HG03175 (cell line): ENCODE measurements around the gene TMEM270.

Experiments
- ATAC-seq: cut with Tn5 transposase; IDR thresholded peaks from one replicate; pipeline ENCODE4 v1.9.1; 2021; ENCODE audit warnings: mild to moderate bottlenecking, moderate library complexity; ENCODE audit not compliant: unreplicated experiment

The TMEM270 gene

DNA sequence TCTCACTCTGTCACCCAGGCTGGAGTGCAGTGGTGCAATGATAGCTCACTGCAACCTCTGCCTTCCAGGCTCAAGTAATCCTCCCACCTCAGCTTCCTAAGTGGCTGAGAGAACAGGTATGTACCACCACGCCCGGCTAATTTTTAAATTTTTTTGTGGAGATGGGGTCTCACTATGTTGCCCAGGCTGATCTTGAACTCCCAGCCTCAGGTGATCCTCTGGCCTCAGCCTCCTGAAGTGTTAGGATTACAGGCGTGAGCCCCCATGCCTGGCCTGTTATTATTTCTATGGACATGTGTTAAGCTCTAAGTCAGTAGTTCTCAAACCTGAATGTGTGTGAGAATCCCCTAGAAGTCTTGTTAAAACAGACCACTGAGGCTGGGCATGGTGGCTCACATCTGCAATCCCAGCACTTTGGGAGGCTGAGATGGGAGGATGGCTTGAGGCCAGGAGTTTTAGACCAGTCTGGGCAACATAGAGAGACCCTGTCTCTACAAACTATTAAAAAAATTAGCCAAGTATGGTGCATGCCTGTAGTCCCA is 24.5 kb downstream of the TMEM270 start:
- no peak for ATAC-seq

DNA sequence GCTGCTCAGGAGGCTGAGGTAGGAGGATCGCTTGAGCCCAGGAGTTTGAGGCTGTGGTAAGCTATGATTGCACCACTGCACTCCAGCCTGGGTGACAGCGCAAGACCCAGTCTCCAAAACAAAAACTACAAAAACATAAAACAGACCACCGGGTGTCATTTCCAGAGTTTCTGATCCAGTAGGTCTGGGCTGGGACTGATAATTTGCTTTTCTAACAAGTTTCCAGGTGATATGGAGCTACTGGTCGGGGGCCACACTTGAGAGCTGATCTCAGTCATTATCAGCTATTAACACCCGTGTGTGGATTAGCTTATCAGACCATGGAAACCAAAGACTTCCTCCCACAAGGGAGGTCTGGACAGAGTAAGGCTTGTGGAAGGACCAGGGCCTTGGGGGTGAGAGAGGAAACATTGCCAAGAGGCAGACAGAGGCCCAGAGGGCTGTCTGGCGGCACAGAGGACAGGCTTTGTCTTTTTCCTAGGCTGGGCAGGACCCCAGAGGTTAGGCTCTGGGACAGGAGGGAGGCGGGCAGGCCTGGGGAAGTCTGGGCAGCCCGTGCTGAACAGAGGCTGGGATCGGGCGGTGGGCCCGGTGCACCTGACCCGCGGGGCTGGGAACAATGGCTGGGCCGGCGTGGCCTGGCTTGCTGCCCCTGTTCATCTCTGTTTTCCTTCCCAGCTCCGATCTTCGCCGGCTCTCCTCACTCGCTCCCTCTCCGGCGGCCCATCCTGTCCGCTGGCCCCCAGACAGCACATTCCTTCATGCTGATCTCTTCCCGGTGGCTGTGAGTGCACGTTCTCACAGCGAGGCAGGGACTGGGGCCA is 25.2 kb downstream of the TMEM270 start:
- ATAC-seq = no peak

DNA sequence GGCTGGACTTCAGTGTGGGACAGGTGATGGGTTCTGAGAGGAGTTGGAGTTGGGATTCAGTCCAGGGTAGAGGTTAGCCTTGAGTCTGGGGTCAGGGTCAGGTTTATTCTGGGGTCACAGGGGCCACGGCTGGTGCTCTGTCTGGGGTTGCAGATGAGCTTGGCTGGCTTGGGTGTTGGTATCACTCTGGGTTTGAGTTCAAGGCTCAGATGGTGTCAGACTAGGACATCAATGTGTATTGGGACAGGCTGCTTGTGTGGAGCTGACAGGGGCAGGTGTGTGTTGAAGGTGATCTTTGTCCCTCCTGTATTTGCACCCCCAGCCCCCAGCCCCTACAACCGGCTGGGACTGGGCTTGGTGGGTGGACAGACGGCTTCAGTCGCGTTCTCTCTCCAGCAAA is 26.8 kb downstream of the TMEM270 start:
- no peak for ATAC-seq

DNA sequence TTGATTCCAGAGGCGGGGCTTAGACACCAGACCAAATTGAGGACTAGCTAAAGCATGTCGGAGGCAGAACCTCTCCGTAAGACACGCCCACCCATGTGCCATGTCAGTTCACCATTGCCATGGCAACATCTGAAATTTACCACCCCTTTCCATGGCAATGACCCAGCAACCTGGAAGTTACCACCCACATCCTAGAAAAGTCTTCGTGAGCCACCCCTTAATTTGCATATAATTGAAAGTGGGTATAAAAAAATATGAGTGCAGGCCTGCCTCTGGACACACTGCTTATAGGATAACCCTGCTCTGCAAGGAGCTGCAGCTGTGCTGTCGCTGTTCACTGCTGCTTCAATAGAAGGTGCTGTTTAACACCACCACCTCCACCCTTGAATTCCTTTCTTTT is 28.0 kb downstream of the TMEM270 start:
- no peak for ATAC-seq

- no peak for ATAC-seq
Measured at GRCh38 chr7:73890555-73891147, 29.7 kb downstream of the TMEM270 start.

DNA sequence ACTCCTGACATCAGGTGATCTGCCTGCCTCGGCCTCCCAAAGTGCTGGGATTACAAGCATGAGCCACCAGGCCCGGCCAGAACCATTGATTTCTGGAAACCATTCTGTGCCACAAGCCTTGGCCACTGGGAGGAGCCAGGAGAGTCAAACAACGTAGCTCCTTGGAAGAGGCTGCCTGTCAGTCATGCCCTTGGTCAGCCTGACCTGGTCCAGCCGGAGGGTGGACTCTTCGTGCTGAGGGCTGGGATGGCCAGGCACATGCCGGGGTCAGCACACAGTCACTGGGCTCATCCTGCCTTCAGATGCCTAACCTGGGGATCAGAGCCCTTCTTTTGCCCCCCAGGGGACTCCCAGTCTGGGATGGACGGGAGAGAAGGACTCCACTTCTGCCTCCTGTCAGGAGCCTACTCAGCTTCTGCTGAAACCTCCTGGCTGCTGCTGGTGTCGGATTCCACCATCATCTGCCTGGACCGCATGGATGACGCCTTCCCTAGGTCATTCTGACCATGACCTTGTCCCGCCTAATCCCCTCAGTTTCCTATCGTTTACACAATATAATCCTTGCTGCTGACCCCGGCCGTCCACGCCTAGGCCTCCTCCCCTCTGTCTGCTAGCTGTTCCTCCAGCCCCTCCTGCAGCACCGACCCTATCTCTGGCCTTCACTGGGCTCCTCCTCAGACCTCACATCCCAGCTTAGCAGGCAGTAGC is 30.4 kb downstream of the TMEM270 start:
- no peak for ATAC-seq

DNA sequence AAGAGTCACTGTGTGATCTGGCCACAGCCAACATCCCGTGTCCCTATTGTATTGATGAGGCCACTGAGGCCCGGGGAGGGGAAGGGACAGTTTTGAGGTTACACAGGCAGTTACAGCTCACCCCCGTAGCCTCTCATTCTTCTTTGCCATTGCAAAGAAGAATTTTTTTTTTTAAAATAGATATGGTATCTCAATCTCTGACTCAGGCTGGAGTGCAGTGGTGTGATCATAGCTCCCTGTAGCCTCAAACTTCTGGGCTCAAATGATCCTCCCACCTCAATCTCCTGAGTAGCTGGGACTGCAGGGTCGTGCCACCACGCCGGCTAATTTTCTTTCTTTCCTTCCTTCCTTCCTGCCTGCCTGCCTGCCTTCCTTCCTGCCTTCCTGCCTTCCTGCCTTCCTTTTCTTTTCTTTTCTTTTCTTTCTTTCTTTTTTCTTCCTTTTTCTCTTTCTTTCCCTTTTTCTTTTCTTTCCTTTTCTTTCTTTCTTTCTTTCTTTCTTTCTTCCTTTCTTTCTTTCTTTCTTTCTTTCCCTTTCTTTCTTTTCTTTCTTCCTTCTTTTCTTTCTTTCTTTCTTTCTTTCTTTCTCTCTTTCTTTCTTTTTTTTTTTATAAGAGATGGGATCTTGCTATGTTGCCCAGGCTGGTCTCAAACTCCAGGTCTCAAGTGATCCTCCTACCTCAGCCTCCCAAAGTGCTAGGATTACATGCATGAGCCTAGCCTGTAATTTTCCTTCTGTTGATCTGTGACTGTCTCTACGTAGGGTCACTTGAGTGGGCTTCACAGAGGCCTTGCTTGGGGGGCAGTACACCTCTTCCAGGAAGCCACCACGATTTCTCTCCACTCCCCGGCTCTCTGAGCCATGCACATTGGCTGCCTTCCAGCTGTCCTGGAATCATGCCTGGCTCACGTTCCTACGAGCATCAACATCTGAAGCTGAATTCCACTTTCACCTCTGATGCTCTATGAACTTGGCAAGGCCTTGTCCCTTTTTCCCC is 31.3 kb downstream of the TMEM270 start:
- ATAC-seq = no peak

GRCh38 chr7:73893342-73894101 is 32.6 kb downstream of the TMEM270 start:
- ATAC-seq = no peak

GRCh38 chr7:73894166-73894565 is 33.2 kb downstream of the TMEM270 start:
- ATAC-seq = no peak

DNA sequence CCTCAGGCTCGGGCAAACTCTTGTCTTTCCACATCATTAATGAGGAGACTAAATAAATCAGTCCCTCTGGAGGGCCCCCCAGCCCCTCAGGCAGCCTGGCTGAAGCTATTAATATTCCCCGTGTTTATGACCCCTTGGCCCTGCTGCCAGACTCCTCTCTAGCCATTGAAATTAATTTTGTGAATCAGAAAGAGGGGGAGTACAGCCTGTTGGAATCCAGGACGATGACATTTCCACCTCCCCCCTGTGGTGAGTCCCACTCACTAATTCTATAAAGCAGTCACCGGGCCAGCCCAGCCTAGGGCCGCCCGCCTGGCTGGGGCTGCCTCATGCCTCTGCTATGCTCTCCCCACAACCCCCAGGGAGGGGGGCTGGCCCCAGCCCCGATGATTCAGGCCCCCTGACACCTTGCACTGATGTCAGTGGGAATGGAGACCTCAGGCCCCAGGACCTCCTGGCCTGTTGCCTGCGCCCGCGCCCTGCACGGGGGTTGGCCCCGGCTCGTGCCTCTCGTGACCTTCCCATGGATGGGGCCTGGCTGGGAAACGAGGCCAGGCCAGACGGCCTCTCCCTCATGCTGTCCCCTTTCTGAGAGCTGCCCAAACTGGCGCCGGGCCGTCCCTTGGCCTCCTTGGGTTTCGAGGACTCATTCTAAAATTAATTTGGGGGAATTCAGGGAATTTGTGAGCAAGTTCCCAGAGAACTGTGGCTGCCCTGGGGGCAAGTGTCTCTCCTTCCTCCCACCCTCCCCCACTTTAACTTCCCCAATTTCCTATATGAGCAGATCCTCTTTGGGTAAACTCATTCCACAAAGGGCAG is 34.0 kb downstream of the TMEM270 start:
- ATAC-seq = no peak

DNA sequence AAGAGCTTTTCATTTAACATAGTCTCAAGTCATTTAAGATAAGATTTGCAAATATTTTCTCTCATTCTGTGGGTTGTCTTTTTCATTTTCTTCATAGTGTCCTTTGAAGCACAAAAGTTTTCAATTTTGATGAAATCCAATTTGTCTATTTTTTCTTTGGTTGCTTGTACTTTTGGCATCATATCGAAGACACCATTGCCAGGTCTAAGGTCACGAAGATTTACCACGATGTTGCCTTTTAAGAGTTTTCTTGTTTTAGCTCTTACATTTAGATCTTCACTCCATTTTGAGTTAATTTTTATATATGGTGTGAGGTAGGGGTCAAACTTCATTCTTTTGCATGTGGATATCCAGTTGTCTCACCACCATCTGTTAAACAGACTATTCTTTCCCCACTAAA is 34.7 kb downstream of the TMEM270 start:
- no peak for ATAC-seq

DNA sequence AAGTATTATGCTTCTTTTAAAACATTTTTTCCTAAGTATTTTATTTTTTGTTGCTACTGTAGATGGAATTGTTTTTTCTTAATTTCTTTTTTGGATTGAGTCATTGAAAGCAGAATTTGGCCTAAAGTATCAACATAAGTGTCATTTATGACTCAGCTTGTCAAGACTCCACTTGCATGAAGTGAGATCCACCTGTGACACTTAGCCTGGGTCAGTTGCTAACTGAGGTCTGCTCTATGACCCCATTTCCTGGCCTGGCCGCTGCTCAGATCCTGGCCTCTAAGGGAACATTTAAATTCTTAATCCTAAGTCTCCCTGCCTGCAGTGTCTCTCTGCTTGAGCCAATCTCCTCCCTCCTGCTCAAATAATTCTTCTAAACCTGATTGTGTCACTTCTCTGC is 35.5 kb downstream of the TMEM270 start:
- no peak for ATAC-seq

DNA sequence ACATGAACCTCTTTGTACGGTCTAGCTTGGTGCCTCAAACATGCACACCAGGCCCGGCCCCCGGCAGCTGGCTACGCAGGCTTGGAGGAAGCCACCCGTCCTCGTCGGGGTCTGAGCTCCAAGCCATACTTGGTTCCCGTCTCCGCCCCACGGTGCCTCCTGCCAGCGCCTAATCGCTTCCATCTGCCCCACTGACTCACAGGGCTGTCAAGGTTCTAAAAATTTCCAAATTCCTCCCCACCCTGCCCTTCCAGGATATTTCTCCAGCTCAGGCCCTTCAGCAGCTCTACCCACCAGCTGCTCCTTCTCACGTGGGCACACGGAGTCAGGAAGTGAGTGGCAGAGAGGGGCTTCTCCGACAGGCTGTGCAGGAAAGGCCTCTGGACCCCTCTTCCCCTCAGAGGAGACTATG is 38.8 kb downstream of the TMEM270 start:
- ATAC-seq = no peak

DNA sequence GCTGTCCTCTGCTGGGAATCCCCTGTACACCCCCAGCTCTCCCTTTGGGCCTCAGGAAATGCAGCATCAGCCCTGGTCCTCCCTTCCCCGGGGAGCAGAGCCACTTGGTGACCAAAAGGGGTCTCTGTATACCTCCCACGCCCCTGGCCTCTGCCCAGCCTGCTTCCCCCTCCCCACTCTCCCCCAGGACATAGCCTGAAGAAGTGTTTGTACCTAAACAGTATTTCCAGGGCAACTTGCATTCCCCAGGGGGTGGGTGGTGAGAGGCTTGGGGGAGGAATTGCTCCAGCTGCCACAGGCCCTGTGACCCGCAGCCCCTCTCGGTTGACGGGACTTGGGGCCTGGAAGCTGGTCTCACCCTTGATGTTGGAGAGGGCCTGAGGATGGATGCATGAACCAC is 39.3 kb downstream of the TMEM270 start:
- ATAC-seq = no peak

DNA sequence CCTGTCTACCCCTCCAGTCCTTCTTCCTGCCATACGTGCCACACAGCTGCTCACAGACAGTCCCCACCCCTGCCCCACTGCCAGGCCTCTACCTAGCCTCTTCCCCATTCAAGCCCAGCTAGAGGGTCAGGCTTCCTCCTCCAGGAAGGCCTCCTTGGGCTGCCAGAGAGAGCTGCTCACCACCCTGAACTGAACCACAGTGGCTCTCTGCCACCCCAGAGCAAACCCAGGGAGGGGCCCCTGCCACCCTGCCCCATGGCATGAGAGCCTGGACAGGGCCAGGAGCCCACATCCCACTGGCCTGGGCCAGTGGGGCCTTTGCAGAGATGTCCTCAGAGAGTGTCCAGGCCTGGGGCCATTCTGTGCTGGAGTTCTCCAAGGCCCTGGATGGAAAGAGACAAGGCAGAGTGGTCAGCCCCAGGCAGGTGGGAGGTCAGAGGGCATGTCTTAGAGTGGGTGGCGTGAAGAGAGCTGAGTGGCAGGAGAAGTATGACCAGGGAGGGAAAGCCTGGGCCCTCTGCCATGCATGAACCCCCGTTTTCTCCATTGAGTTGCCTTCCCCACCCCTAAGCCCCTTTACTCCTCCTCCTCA is 40.4 kb downstream of the TMEM270 start:
- ATAC-seq = no peak

DNA sequence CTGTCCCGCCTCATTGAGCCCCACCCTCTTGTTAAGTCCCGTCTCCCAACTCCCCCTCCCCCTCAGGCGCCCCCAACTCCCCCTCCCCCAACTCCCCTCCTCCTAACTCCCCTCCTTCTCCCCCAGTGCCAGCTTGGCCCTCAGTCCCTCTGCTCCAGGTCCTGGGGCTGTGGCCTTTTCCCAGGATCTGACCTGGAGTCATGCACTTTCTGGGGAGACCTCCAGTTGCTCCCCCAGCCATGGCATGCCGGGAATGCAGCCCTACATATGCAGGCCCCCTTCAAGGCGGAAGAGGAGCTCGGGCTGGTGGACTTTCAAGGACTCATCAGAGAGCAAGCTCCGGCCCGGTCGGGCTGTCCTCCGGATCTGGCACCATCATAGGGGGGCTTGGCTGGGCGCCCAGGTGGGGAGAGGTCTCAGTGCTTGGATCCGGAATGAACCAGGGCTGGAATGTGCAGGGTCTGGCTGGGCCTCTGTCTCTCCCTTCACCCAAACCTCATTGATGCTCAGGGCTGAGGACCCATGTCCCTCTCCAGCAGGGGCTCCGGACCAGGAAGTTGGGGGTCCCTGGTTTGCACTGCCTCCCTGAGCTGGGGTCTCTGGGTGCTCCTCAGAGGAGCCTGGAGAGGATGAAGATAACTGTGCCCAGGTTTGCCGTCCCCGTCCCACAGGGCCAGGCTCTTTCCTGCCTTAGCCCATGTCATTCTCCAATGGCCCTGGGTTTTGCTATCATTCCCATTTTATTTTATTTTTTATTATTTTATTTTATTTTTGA is 41.1 kb downstream of the TMEM270 start:
- no peak for ATAC-seq

DNA sequence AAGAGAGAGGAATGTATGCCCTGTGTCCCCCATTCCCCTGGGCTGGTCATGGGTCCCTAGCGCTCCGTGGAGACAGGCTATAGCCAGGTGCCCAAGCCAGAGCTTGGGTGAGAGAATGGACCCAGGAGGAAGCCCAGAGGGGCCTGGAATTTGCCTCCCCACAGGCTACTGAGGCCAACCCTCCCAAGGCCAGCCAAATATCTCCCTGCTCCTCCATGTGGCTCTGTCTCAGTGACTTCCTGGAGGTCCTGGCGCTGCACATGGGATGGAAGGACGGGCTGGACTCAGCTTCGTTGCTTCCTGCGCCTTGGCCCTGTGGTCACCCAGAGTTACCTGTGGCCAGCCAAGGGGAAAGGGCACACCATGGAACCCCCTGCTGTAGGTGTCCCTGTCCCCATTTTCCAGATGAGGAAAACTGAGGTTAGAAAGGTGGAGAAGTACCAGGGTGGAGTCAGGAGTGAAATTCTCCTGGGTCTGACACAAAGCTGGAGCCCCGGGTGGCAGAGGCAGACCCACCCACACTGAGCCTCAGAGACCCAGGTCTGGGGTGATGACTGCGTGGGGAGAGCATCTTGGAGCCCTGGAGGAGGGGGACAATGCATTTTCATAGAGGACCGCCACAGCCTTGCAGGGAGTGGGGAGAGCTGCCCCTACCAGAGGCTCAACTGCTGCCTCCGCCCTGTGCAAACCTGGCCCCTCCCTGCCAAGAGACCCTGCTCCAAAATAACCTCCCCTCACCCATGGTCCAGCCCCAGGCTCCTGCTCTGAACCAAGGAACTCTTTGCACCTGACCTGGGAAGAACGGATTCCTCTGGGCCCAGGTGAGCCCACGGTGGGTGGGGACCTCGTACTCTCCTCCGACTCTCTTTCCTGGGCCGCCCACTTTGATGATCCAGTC is 42.6 kb downstream of the TMEM270 start:
- ATAC-seq = no peak
